Measurements from ENCODE around the gene IGIP.

DNA sequence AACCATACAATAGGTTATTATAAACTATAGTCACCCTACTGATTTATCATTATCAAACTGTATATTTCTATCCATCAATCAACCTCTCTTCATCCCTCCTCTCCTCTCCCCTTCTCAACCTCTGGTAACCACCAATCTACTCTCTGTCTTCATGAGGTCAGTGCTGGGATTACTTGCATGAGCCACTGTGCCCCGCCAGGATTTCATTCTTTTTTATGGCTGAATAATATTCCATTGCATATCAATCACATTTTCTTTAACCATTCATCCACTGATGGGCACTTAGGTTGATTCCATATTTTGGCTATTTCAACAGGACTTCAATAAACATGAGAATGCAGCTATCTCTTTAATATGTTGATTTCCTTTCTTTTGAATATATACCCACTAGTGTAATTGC lies 22.6 kb upstream of the IGIP start:
- TF ChIP-seq, protein P1, sequence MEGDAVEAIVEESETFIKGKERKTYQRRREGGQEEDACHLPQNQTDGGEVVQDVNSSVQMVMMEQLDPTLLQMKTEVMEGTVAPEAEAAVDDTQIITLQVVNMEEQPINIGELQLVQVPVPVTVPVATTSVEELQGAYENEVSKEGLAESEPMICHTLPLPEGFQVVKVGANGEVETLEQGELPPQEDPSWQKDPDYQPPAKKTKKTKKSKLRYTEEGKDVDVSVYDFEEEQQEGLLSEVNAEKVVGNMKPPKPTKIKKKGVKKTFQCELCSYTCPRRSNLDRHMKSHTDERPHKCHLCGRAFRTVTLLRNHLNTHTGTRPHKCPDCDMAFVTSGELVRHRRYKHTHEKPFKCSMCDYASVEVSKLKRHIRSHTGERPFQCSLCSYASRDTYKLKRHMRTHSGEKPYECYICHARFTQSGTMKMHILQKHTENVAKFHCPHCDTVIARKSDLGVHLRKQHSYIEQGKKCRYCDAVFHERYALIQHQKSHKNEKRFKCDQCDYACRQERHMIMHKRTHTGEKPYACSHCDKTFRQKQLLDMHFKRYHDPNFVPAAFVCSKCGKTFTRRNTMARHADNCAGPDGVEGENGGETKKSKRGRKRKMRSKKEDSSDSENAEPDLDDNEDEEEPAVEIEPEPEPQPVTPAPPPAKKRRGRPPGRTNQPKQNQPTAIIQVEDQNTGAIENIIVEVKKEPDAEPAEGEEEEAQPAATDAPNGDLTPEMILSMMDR (IDR thresholded peaks at IDR 0.05) = no peak
- TF ChIP-seq POLR2A (IDR thresholded peaks at IDR 0.05) = no peak

Data from esophagus squamous epithelium (tissue), 4 donors.